ENCODE data around the gene ATXN2L. TPM values are rescaled to one million over a fixed set of nuclear protein-coding genes. Genes with fewer than 3 reads are reported as not detected.
A peak's percentile ranks its signal among the peaks of the same experiment; 100 is the strongest.
"Not testable (repeated sequence)": the region's sequence is repeated elsewhere in the genome, so short reads cannot be mapped to it uniquely, and the experiment has no call there.

Gene ATXN2L
- polyA plus RNA-seq (ENCODE audit: insufficient read length in 12 of 12), result 100 to 1,000 TPM in 2 of 12 donors, 10 to 100 TPM in 9, not detected in 1; 56.0 to 174 (median 71.2) TPM
- long read RNA-seq, donor 1, full-length matches to known transcripts, result 3 of 26 reads
- long read RNA-seq, donor 1, partial matches to known transcripts, result 23 of 26 reads
- long read RNA-seq, donor 1, other reads (novel, unspliced or antisense), result 0 of 26 reads
- long read RNA-seq, donor 2, partial matches to known transcripts, result 0 of 3 reads
- long read RNA-seq, donor 2, other reads (novel, unspliced or antisense), result 0 of 3 reads
- long read RNA-seq, donor 3, partial matches to known transcripts, result 6 of 6 reads
- long read RNA-seq, donor 3, other reads (novel, unspliced or antisense), result 0 of 6 reads
- long read RNA-seq, donor 4, result 0 reads
- long read RNA-seq, donor 5, full-length matches to known transcripts, result 4 of 43 reads
- long read RNA-seq, donor 5, partial matches to known transcripts, result 39 of 43 reads
- long read RNA-seq, donor 5, other reads (novel, unspliced or antisense), result 0 of 43 reads
- long read RNA-seq, donor 6, partial matches to known transcripts, result 10 of 11 reads
- long read RNA-seq, donor 6, other reads (novel, unspliced or antisense), result 0 of 11 reads
- long read RNA-seq, donor 7, partial matches to known transcripts, result 13 of 17 reads
- long read RNA-seq, donor 7, other reads (novel, unspliced or antisense), result 0 of 17 reads
- long read RNA-seq, donor 8, full-length matches to known transcripts, result 6 of 22 reads
- long read RNA-seq, donor 8, partial matches to known transcripts, result 16 of 22 reads
- long read RNA-seq, donor 8, other reads (novel, unspliced or antisense), result 0 of 22 reads
- long read RNA-seq, donor 9, partial matches to known transcripts, result 0 of 1 reads
- long read RNA-seq, donor 9, other reads (novel, unspliced or antisense), result 0 of 1 reads
- long read RNA-seq, donor 10, full-length matches to known transcripts, result 3 of 3 reads
- long read RNA-seq, donor 10, partial matches to known transcripts, result 0 of 3 reads
- long read RNA-seq, donor 10, other reads (novel, unspliced or antisense), result 0 of 3 reads
- long read RNA-seq, donor 11, partial matches to known transcripts, result 0 of 1 reads
- long read RNA-seq, donor 11, other reads (novel, unspliced or antisense), result 0 of 1 reads

- DNase-seq, result peak; percentile 96
Measured at GRCh38 chr16:28822520-28823290, at the start of gene ATXN2L. Gene ATXN2L (plus strand): TSS chr16:28822999. CDS start chr16:28823260, 261 bp downstream.

DNA sequence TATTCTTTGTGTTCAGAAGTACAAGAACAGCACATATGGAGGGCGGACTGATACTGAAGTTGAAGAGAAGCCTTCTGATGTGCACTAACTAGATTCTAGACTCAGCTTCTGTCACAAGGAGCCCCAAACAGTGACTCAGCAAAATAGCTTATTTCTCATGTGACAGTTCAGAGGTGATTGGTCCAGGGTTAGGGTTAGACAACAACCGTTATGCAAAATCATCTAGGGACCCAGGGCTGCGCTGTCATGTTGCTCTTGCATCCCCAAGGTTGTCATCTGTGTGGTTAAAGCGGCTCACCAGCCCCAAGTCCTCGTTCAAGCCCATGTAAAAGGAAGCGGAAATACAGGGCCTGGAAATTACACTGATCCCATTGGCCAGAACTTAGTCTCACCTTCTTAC lies 41.1 kb upstream of the ATXN2L start:
- DNase-seq, result not testable (repeated sequence)

GRCh38 chr16:28782357-28782756 lies 40.4 kb upstream of the ATXN2L start:
- DNase-seq, result not testable (repeated sequence)

GRCh38 chr16:28802235-28803019 lies 20.4 kb upstream of the ATXN2L start:
- peak; percentile 84 for DNase-seq

DNA sequence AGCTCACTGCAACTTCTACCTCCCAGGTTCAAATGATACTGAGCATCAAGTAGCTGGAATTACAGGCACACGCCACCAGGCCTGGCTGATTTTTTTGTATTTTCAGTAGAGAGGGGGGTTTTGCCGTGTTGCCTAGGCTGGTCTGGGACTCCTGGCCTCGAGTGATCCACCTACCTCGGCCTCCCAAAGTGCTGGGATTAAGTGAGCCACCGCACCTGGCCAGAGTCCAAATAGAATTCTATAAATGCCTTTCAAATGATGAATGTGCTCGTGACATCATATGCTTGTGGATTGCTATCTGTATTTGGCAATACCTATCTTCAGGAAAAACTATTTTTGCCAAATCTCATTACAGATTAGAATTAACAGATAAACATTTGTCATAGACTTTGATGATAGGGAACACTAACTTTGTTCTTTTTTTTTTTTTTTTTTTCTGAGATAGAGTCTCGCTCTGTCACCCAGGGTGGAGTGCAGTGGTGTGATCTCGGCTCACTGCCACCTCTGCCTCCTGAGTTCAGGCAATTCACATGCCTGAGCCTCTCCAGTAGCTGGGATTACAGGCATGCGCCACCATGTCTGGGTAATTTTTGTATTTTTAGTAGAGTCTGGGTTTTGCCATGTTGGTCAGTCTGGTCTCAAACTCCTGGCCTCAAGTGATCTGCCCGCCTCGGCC lies 15.2 kb upstream of the ATXN2L start:
- DNase-seq, result not testable (repeated sequence)

DNA sequence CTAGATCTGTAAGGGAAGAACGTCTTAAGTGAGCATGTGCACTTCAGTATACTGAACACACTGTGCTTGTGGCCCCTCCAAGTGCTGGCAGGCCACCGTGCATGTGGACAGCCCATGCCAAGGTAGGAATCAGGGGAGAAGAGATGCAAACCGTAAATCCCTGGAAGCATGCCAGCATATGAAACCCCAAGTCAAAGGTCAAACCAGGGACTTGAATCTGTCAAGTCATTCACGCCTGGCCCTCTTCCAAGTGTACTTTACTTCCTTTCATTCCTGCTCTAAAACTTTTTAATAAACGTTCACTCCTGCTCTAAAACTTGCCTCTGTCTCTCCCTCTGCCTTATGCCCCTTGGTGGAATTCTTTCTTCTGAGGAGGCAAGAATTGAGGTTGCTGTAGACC lies 2.8 kb upstream of the ATXN2L start:
- no peak for DNase-seq

GRCh38 chr16:28820546-28820945 lies 2.3 kb upstream of the ATXN2L start:
- not testable (repeated sequence) for DNase-seq

DNA sequence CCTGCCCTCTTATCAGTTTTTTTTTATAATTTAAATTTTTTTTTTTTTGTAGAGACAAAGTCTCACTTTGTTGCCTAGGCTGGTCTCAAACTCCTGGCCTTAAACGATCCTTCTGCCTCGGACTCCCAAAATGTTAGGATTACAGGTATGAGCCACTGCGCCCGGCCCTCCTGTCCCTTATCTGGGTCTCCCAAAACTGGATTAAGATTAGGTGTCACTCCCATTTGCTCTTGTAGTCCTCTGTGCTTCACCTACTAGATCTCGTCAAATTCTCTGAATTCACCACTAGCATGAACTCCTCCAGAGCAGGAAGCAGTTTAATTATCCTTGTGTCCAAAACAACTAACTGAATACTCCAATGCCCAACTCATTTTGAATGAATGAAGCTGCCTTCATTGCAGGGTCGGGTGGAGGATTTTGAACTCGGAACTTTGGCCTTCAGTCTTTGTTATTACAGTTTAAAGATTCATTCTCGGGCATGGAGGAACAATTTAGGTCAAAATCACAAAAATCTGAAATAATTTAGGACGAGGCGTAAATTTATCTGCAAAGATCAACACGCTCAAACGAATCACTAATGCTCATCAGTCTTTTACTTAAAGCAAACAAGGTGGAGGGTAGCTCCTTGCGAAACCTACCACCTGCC lies 802 bp upstream of the ATXN2L start:
- no peak for DNase-seq

DNA sequence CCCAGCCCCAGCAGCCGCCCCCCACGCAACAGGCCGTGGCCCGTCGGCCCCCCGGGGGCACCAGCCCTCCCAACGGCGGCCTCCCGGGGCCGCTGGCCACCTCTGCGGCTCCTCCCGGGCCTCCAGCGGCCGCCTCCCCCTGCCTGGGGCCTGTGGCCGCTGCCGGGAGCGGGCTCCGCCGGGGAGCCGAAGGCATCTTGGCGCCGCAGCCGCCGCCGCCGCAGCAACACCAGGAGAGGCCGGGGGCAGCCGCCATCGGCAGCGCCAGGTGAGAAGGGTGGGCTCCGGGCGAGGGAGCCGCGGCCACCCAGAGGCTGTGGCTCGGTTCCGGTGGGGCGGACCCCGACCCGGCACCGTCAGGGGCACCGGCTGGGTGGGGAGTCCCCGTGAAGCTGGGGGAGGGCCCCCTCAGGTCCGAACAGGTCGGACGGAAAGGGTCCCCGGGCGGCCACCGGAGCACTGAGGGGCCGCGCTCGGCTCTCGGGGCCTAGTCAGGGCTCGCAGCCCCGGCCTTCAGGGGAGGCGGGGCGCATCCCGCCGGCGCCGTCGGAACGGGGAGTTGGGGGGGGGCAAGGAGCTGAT lies 583 bp downstream of the ATXN2L start:
- DNase-seq, result no peak

GRCh38 chr16:28823873-28824716 lies 1.3 kb downstream of the ATXN2L start:
- DNase-seq, result peak; percentile 98

- DNase-seq, result no peak
Measured at GRCh38 chr16:28824717-28824973, 1.8 kb downstream of the ATXN2L start.

DNA sequence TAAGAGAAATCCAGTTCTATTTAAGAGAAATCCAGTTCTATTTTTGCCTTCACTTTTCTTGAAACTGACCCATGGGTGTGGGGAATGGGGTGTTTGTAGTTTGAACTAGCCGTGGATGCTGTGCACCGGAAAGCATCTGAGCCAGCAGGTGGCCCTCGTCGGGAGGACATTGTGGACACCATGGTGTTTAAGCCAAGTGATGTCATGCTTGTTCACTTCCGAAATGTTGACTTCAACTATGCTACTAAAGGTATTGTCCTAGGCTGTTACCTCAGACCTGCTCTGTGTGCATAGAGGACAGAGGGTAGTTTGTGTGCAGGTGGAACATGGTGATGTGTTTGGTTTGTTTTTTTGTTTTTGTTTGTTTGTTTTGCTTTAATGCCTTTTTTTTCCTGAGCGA lies 3.3 kb downstream of the ATXN2L start:
- DNase-seq, result no peak

GRCh38 chr16:28829747-28830146 lies 6.9 kb downstream of the ATXN2L start:
- DNase-seq, result no peak

GRCh38 chr16:28830531-28830930 lies 7.7 kb downstream of the ATXN2L start:
- no peak for DNase-seq

GRCh38 chr16:28834349-28834748 lies 11.6 kb downstream of the ATXN2L start:
- DNase-seq, result no peak

GRCh38 chr16:28834873-28835863 lies 12.4 kb downstream of the ATXN2L start:
- DNase-seq, result no peak

All from muscle of arm (tissue), 14 donors.